Activated CD4-positive, alpha-beta T cell treated with anti-CD3 and anti-CD28 coated beads, Interleukin-2, amount 50 U/mL, for 1 hour (primary cell): ENCODE measurements around the gene TYK2.
"Not testable (repeated sequence)": the region's sequence is repeated elsewhere in the genome, so short reads cannot be mapped to it uniquely, and the experiment has no call there.

Experiments
- DNase-seq: peaks from one replicate; pipeline ENCODE4 v3.0.0-alpha.2; 2020

TYK2 gene

GRCh38 chr19:10407096-10407495 lies 26.7 kb upstream of the TYK2 start:
- DNase-seq = no peak

GRCh38 chr19:10406191-10406590 lies 25.8 kb upstream of the TYK2 start:
- no peak for DNase-seq

- peak; percentile 46 for DNase-seq
These were observed 24.8 kb upstream of the TYK2 start for GRCh38 chr19:10404888-10405820.

GRCh38 chr19:10403137-10404021 lies 23.0 kb upstream of the TYK2 start, which contains the start of gene CDC37:
CDC37 (minus strand) TSS chr19:10403542; CDS start chr19:10403479, 63 bp downstream.
- DNase-seq = peak; percentile 98

- DNase-seq = no peak
These were observed 22.2 kb upstream of the TYK2 start for GRCh38 chr19:10402441-10403038.

- DNase-seq = no peak
These were observed 19.5 kb upstream of the TYK2 start for GRCh38 chr19:10399878-10400277.

- DNase-seq = not testable (repeated sequence)
These were observed 19.0 kb upstream of the TYK2 start for GRCh38 chr19:10399340-10399739.

GRCh38 chr19:10398819-10399218 lies 18.4 kb upstream of the TYK2 start:
- no peak for DNase-seq

GRCh38 chr19:10395917-10396316 lies 15.5 kb upstream of the TYK2 start:
- no peak for DNase-seq

- DNase-seq = no peak
These were observed 15.1 kb upstream of the TYK2 start for GRCh38 chr19:10395436-10395835.

- no peak for DNase-seq
These were observed 14.6 kb upstream of the TYK2 start for GRCh38 chr19:10395003-10395402.

- no peak for DNase-seq
These were observed 12.8 kb upstream of the TYK2 start for GRCh38 chr19:10393137-10393536.

- DNase-seq = no peak
These were observed 11.7 kb upstream of the TYK2 start for GRCh38 chr19:10392120-10392519.

- peak; percentile 63 for DNase-seq
These were observed 10.4 kb upstream of the TYK2 start for GRCh38 chr19:10390652-10391286.

- no peak for DNase-seq
These were observed 9.5 kb upstream of the TYK2 start for GRCh38 chr19:10389863-10390262.

GRCh38 chr19:10388957-10389356 lies 8.6 kb upstream of the TYK2 start:
- peak; percentile 87 for DNase-seq

- DNase-seq = no peak
These were observed 4.2 kb upstream of the TYK2 start for GRCh38 chr19:10384580-10384979.

GRCh38 chr19:10383223-10383499 lies 2.8 kb upstream of the TYK2 start:
- DNase-seq = not testable (repeated sequence)

- no peak for DNase-seq
These were observed 476 bp downstream of the TYK2 start for GRCh38 chr19:10379880-10380312.

- no peak for DNase-seq
These were observed 2.2 kb downstream of the TYK2 start for GRCh38 chr19:10378124-10378523.

- DNase-seq = not testable (repeated sequence)
These were observed 3.2 kb downstream of the TYK2 start for GRCh38 chr19:10377140-10377640.

- DNase-seq = no peak
These were observed 5.4 kb downstream of the TYK2 start for GRCh38 chr19:10374931-10375330.

- no peak for DNase-seq
These were observed 7.7 kb downstream of the TYK2 start for GRCh38 chr19:10372690-10373089.
